KMS-11 (cell line): Measurements from ENCODE around the gene SDK1.

ENCODE experiments used
- H2AFZ ChIP-seq: fragments of 200-600 bp; sonication (generic); 2 replicates; pipeline ENCODE4 v1.6.1; 2016; ENCODE audit warnings: antibody characterized with exemption, mixed run types, low read depth
- H3K27ac ChIP-seq: fragments of 200-600 bp; sonication (generic); 2 replicates; pipeline ENCODE4 v1.6.1; 2016; ENCODE audit warnings: mild to moderate bottlenecking, mixed run types
- H3K27me3 ChIP-seq: fragments of 200-600 bp; sonication (generic); 2 replicates; pipeline ENCODE4 v1.6.1; 2017; ENCODE audit warnings: mild to moderate bottlenecking, low read depth, mixed run types, moderate library complexity; ENCODE audit not compliant: insufficient read depth
- H3K36me3 ChIP-seq: fragments of 200-600 bp; sonication (generic); 2 replicates; pipeline ENCODE4 v1.6.1; 2017; ENCODE audit warnings: mild to moderate bottlenecking, mixed run types; ENCODE audit not compliant: insufficient read depth
- H3K4me1 ChIP-seq: fragments of 200-600 bp; sonication (generic); 2 replicates; pipeline ENCODE4 v1.6.1; 2016; ENCODE audit warnings: mild to moderate bottlenecking, low read depth, mixed run types; ENCODE audit not compliant: poor library complexity, severe bottlenecking
- H3K4me2 ChIP-seq: fragments of 200-600 bp; sonication (generic); 2 replicates; pipeline ENCODE4 v1.7.0; 2016; ENCODE audit warnings: mild to moderate bottlenecking, mixed run types
- H3K4me3 ChIP-seq: fragments of 200-600 bp; sonication (generic); IDR thresholded peaks from 2 replicates; pipeline ENCODE4 v1.6.1; 2017; ENCODE audit warnings: low read depth, low read length, mixed read lengths; ENCODE audit not compliant: insufficient read depth
- H3K79me2 ChIP-seq: fragments of 200-600 bp; sonication (generic); 2 replicates; pipeline ENCODE4 v1.6.1; 2016; ENCODE audit warnings: low read depth, mixed run types; ENCODE audit not compliant: insufficient read depth
- H3K9ac ChIP-seq: fragments of 200-600 bp; sonication (generic); 2 replicates; pipeline ENCODE4 v1.6.1; 2016; ENCODE audit warnings: mild to moderate bottlenecking, mixed run types
- H4K20me1 ChIP-seq: fragments of 200-600 bp; sonication (generic); 2 replicates; pipeline ENCODE4 v1.6.1; 2016; ENCODE audit warnings: mild to moderate bottlenecking, mixed run types; ENCODE audit not compliant: insufficient read depth
- TF ChIP-seq, protein P1 (sequence below): fragments of 200-600 bp; sonication (generic); conservative IDR thresholded peaks from 2 replicates; pipeline ENCODE4 v1.6.1; 2017; ENCODE audit warnings: low read depth, mild to moderate bottlenecking, antibody characterized with exemption, low read length, moderate library complexity, mixed read lengths

SDK1 gene

DNA sequence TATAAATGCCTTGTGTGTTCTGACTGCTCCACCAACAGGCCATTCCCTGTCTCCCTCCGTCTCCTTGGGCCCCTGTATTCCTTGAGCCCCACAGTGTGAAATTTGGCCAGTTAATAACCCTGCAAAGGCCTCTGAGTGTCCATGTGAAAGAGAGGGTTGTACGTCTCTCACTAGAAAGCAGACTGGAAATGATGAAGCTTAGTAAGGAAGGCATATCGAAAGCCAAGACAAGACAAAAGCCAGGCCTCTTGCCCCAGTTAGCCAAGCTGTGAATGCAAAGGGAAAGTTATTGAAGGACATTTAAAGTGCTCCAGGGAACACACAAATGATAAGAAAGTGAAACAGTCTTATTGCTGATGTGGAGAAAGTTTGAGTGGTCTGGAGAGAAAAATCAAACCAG is 680.2 kb downstream of the SDK1 start:
- H2AFZ ChIP-seq = no peak overlapping the region
- TF ChIP-seq, protein P1, sequence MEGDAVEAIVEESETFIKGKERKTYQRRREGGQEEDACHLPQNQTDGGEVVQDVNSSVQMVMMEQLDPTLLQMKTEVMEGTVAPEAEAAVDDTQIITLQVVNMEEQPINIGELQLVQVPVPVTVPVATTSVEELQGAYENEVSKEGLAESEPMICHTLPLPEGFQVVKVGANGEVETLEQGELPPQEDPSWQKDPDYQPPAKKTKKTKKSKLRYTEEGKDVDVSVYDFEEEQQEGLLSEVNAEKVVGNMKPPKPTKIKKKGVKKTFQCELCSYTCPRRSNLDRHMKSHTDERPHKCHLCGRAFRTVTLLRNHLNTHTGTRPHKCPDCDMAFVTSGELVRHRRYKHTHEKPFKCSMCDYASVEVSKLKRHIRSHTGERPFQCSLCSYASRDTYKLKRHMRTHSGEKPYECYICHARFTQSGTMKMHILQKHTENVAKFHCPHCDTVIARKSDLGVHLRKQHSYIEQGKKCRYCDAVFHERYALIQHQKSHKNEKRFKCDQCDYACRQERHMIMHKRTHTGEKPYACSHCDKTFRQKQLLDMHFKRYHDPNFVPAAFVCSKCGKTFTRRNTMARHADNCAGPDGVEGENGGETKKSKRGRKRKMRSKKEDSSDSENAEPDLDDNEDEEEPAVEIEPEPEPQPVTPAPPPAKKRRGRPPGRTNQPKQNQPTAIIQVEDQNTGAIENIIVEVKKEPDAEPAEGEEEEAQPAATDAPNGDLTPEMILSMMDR = no peak
- H3K9ac ChIP-seq = no peak overlapping the region
- no peaks in the 10 kb centered on the region for H4K20me1 ChIP-seq
- no peak overlapping the region for H3K27ac ChIP-seq
- H3K4me1 ChIP-seq = no peaks in the 10 kb centered on the region
- H3K79me2 ChIP-seq = no peaks in the 10 kb centered on the region
- H3K27me3 ChIP-seq = no peaks in the 10 kb centered on the region
- H3K36me3 ChIP-seq = no peaks in the 10 kb centered on the region
- no peak overlapping the region for H3K4me2 ChIP-seq
- no peak overlapping the region for H3K4me3 ChIP-seq

DNA sequence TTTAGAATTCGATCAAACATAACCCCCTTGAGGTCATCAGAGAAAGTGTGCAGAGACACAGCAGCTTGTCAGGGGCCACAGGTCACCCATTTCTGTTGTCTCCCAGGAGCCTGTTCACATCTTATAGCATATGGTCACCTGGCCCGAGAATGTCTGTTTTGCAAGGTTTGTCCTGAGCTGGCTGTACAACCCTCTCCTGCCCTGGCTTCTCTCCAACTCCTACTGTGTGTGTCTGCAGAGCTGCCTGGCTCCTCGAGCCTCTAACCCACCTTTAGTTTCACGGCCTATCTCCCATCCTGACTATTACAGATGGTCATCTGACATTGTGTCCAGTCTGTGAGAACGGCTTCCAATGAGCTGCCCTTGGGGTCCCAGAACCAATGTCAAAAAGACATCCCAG is 683.4 kb downstream of the SDK1 start:
- no peak overlapping the region for H2AFZ ChIP-seq
- H3K4me1 ChIP-seq = no peaks in the 10 kb centered on the region
- no peaks in the 10 kb centered on the region for H4K20me1 ChIP-seq
- no peaks in the 10 kb centered on the region for H3K27me3 ChIP-seq
- H3K4me2 ChIP-seq = no peak overlapping the region
- H3K79me2 ChIP-seq = no peaks in the 10 kb centered on the region
- no peak overlapping the region for H3K27ac ChIP-seq
- H3K9ac ChIP-seq = no peak overlapping the region
- H3K4me3 ChIP-seq = no peak overlapping the region
- no peaks in the 10 kb centered on the region for H3K36me3 ChIP-seq
- TF ChIP-seq, protein P1 = no peak

DNA sequence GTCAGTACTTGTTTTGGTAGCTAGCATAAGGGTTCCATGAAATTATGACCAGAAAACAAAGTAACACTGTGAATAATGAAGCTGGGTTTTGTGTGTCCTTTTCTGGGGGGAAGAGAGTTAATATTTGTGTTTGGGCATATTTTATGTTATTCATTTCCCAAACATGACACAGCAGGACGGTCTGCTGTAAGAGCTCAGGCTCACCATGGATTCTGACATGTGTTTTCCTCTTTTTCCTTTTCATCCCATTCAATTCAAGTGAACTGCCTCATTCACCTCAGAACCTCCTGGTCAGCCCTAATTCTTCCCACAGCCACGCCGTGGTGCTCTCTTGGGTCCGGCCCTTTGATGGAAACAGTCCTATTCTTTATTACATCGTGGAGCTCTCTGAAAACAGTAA is 685.9 kb downstream of the SDK1 start:
- no peak overlapping the region for H2AFZ ChIP-seq
- no peaks in the 10 kb centered on the region for H3K79me2 ChIP-seq
- no peak overlapping the region for H3K4me2 ChIP-seq
- no peaks in the 10 kb centered on the region for H3K4me1 ChIP-seq
- TF ChIP-seq, protein P1 = no peak
- no peak overlapping the region for H3K27ac ChIP-seq
- H4K20me1 ChIP-seq = no peaks in the 10 kb centered on the region
- H3K4me3 ChIP-seq = no peak overlapping the region
- H3K36me3 ChIP-seq = no peaks in the 10 kb centered on the region
- no peak overlapping the region for H3K9ac ChIP-seq
- no peaks in the 10 kb centered on the region for H3K27me3 ChIP-seq

DNA sequence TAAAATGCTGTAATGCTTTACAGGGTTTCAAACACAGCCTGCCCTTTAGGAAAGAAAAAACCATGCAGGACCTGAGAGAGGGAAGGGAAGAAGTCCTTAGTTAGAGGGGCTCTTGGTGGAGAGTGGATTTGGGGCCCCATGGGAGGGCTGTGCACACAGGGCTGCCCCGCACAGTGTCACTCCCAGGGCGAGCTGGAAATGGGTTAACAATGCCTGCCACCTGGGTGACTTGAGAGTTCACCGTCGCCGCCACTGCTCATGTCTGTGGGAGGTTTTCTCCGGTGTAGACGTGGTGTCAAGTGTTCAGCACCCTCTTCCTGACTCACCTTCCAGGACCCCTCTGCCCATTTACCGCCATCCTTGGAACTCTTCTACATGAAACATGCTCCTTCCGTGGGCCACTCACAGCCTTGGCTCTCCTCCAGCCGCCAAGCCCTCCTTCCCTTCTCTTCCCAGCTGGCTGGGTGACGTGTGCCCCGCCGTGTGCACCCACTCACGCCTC is 686.4 kb downstream of the SDK1 start:
- Histone ChIP-seq H3K4me1 (no peaks in the 10 kb centered on the region), H3K4me2 (no peak overlapping the region), H3K27me3 (no peaks in the 10 kb centered on the region), H3K9ac (no peak overlapping the region), H2AFZ (no peak overlapping the region), H4K20me1 (no peaks in the 10 kb centered on the region), H3K36me3 (no peaks in the 10 kb centered on the region), H3K27ac (no peak overlapping the region), H3K4me3 (no peak overlapping the region), H3K79me2 (no peaks in the 10 kb centered on the region)
- TF ChIP-seq, protein P1 = no peak
